Esophagus squamous epithelium (tissue), 5 donors: ENCODE data around the gene CST9L. TPM values are rescaled to one million over a fixed set of nuclear protein-coding genes. Genes with fewer than 3 reads are reported as not detected.

Experiments
- DNase-seq: peaks from one replicate; lab custom pipeline; 2025; lab: John Stamatoyannopoulos, UW
- H3K27ac ChIP-seq, 4 donors: fragments of 200-600 bp; sonication (generic); one replicate each; pipeline ENCODE4 v1.5.1; 2016 to 2019; ENCODE audit warnings: mild to moderate bottlenecking in 1 of 4
- H3K27me3 ChIP-seq, 4 donors: fragments of 200-600 bp; sonication (generic); 1 replicate in 3 of 4; 2 replicates in 1 of 4; pipeline versions ENCODE4 v1.5.1 to v1.6.0; 2017 to 2021; ENCODE audit warnings: antibody characterized with exemption in 1 of 4
- H3K36me3 ChIP-seq, 3 donors: fragments of 200-600 bp; sonication (generic); one replicate each; pipeline ENCODE4 v1.5.1; 2016 to 2019
- H3K4me1 ChIP-seq, 3 donors: fragments of 200-600 bp; sonication (generic); one replicate each; pipeline ENCODE4 v1.5.1; 2017 to 2019
- H3K4me3 ChIP-seq, 4 donors: fragments of 200-600 bp; sonication (generic); 1 replicate in 3 of 4; 2 replicates in 1 of 4; pipeline ENCODE4 v1.5.1; 2016 to 2019; ENCODE audit warnings: mild to moderate bottlenecking in 2 of 4, moderate library complexity in 1 of 4
- H3K9me3 ChIP-seq, 3 donors: fragments of 200-600 bp; sonication (generic); one replicate each; pipeline ENCODE4 v1.5.1; 2016 to 2019
- POLR2A ChIP-seq, 4 donors: fragments of 450-650 bp; IDR thresholded peaks; one replicate each; pipeline ENCODE4 v1.6.1; 2017; ENCODE audit warnings: antibody characterized with exemption in 4 of 4, mild to moderate bottlenecking in 4 of 4, moderate library complexity in 3 of 4
- WGBS, 2 donors: methylation state at CpG; one replicate each; pipeline ENCODE4 v1.1.5; 2018; 5-methylcytosine and 5-hydroxymethylcytosine counted together
- intact Hi-C: fragments of 100-400 bp; cut with DNase I; formaldehyde crosslinking; loops from one replicate; pipeline ENCODE4 v1.15.0; 2022
- total RNA-seq, 4 donors: library from RNA; depleted of rRNA; stranded (reverse); fragments of >200 nt; gene quantifications; one replicate each; pipeline ENCODE4 v1.1.0, GENCODE V29; 2016
- TF ChIP-seq, protein P1 (sequence below), 6 experiments: fragments of 450-650 bp in 4 of 6; fragments of 200-600 bp in 2 of 6; sonication (generic) in 2 of 6; IDR thresholded peaks; one replicate each; pipeline ENCODE4 v1.5.1; 2016 to 2019; ENCODE audit warnings: antibody characterized with exemption in 6 of 6, mild to moderate bottlenecking in 4 of 6, moderate library complexity in 4 of 6
- donor health status: DM: yes; HTN: yes; CAD: no.

CST9L gene
- total RNA-seq, 4 donors from 2014 or later: not detected

DNA sequence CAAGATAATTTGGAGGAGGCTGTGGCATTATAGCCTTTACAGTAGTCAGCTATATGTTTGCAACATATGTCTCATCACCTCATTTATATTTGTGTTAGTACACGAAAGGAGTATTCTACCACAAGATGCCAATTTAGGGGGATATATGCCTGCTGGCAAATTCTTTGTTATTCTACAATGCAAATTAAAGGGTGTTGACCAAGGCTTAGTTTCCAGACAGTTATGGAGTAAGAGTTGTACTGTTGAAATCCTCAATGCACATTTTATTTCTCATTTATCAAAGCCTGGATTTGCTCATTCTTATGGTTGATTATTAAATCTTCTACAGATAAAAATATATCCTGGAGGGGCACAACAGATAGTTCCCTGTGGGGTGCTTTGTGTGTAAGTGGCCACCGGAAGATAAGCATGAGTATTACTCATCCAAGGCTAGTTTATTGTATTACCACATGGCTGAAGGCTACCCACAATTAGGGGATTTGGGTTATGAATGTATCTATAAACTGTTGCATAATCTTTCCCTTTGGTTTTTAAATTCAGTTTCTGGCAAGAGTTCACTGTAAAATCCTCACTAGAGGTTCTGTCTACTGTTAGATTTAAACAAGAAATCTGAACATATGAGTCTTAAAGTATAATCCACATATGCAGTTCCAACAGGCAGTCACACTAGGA, 28.4 kb upstream of the CST9L start:
- 28 to 32% methylated on average over 2 of the region's 2 CpGs for WGBS, 2 donors

DNA sequence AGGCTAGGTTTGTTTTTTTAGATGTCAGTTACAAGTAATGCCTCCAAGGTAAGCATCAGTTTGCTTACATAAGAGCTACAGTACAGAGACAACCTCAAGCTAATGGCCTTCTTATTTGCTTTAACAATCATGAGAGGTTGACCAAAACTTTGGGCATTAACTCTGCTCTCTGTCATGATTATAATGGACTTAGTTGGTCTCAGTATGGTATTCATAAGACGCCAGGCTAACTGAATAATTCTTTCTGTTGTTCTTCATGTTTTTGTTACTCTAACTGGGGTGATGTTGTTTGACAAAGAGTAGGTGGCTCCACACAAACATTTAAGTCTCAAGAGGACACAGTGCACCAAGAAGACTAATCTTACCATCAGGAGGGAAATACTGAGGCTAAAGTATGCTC, 27.7 kb upstream of the CST9L start:
- no peak for TF ChIP-seq POLR2A (IDR thresholded peaks at IDR 0.05)
- TF ChIP-seq, protein P1, sequence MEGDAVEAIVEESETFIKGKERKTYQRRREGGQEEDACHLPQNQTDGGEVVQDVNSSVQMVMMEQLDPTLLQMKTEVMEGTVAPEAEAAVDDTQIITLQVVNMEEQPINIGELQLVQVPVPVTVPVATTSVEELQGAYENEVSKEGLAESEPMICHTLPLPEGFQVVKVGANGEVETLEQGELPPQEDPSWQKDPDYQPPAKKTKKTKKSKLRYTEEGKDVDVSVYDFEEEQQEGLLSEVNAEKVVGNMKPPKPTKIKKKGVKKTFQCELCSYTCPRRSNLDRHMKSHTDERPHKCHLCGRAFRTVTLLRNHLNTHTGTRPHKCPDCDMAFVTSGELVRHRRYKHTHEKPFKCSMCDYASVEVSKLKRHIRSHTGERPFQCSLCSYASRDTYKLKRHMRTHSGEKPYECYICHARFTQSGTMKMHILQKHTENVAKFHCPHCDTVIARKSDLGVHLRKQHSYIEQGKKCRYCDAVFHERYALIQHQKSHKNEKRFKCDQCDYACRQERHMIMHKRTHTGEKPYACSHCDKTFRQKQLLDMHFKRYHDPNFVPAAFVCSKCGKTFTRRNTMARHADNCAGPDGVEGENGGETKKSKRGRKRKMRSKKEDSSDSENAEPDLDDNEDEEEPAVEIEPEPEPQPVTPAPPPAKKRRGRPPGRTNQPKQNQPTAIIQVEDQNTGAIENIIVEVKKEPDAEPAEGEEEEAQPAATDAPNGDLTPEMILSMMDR (IDR thresholded peaks at IDR 0.05): no peak
- intact Hi-C loops: no loop called here

More for the DNA sequence above, 28.4 kb upstream of the CST9L start:
- DNase-seq: no peak
- H3K9me3 ChIP-seq: no peaks in the 10 kb centered on the region
- intact Hi-C loops: no loop called here
- H3K4me3 ChIP-seq: no peak overlapping the region
- H3K27me3 ChIP-seq: no peaks in the 10 kb centered on the region
- H3K27ac ChIP-seq: no peak overlapping the region
- TF ChIP-seq, protein P1 (IDR thresholded peaks at IDR 0.05): no peak
- no peak for TF ChIP-seq POLR2A (IDR thresholded peaks at IDR 0.05)
- no peaks in the 10 kb centered on the region for H3K4me1 ChIP-seq
- H3K36me3 ChIP-seq: no peaks in the 10 kb centered on the region

DNA sequence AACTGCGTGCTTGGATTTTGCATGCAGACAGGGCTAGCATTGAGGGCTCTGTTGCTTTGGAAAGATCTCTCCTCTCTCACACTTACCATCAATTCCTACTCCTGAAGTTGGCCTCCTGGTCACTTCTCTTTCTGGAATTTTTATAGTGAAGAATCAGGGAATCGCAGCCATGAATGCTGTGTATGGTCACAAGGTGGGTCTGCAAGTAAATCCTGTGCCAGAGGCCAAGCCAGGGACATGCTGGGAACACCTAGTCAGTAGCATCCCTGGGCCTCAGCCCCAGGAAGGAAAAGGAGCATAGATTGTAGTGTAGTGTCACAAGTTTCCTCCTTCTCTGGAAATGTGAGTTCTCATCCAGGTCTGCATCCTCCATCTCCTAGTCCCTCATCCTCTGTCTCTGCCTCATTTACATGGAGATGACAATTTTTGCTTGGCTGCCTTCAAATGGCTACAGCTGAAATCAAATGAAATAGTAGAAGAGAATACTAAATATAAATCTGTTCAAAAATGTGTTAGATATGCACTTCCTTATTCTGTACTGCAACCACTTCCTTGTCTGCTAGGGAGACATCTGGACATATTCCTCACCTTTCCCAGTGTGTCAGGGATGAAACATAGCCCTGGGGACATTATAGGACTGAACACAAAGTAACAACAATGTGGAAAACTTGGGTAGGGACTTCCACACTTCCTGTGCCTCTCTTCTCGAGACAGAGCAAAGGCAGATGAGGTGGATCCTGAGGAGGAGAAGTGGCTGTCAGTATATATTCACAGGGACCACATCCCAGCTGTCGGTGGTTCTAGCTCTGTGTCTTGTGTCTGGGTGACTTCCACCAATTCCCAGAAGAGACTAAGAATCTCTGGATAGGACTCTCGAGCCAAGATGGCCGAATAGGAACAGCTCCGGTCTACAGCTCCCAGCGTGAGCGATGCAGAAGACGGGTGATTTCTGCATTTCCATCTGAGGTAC, 20.4 kb upstream of the CST9L start:
- H3K4me3 ChIP-seq: no peak overlapping the region
- no peaks in the 10 kb centered on the region for H3K36me3 ChIP-seq
- H3K4me1 ChIP-seq: peaks cover 3 to 51% (median 3%) of the 10 kb centered on the region in 3 donors
- no peaks in the 10 kb centered on the region for H3K27me3 ChIP-seq
- no peak for DNase-seq
- TF ChIP-seq, protein P1 (IDR thresholded peaks at IDR 0.05): no peak
- no peak for TF ChIP-seq POLR2A (IDR thresholded peaks at IDR 0.05)
- intact Hi-C loops: no loop called here
- 61 to 88% methylated on average over 5 to 6 of the region's 10 CpGs for WGBS, 2 donors
- H3K27ac ChIP-seq: peak overlapping the region in 3 of 4 donors; percentile 38 to 70 (median 64)
- no peaks in the 10 kb centered on the region for H3K9me3 ChIP-seq

More for the DNA sequence above, 27.7 kb upstream of the CST9L start:
- Histone ChIP-seq H3K4me3 (no peak overlapping the region), H3K36me3 (no peaks in the 10 kb centered on the region), H3K27me3 (no peaks in the 10 kb centered on the region), H3K4me1 (no peaks in the 10 kb centered on the region), H3K27ac (no peak overlapping the region), H3K9me3 (no peaks in the 10 kb centered on the region)
- 60 to 73% methylated on average over 1 of the region's 1 CpG for WGBS, 2 donors
- no peak for DNase-seq

- WGBS, 2 donors: 68 to 85% methylated on average over 5 to 7 of the region's 7 CpGs
- DNase-seq: no peak
- Histone ChIP-seq H3K27ac (peak overlapping the region in 2 of 4 donors; percentile 1 to 36), H3K4me1 (peaks cover 3 to 60% (median 3%) of the 10 kb centered on the region in 3 donors), H3K27me3 (no peaks in the 10 kb centered on the region), H3K9me3 (no peaks in the 10 kb centered on the region), H3K36me3 (no peaks in the 10 kb centered on the region), H3K4me3 (no peak overlapping the region)
- intact Hi-C loops: no loop called here
- TF ChIP-seq, protein P1 (IDR thresholded peaks at IDR 0.05): no peak
- no peak for TF ChIP-seq POLR2A (IDR thresholded peaks at IDR 0.05)
Measured at GRCh38 chr20:23587631-23588030, 19.3 kb upstream of the CST9L start.
